ENCODE measurements around the gene TTC27.

Gene TTC27

DNA sequence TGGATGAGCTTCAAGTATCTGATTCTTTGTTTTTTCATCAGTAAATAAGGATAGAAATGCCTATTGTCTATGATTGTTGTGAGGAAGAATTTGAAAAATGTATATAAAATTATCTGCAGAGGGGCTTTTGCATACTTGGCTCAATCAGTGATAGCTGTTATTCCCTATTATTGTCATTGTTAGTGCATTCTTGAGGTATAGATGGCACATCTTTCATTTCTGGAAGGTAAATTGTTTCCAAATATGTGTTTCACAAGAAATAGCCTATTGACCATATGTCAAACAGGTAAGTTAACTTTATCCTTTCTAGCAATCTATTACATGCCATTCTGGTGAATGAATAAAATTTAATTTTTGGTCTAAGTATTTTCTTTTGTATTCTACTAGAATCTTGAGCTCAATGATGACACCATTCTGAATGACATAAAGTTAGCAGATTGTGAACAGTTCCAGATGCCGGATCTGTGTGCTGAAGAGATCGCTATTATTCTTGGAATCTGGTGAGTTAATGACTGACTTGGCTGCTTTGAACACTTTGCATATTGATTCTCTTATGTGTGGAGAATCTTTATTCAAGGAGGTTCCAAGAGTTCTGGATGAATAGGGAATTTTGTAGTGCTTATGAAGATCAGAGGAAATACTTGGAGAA, 44.2 kb downstream of the TTC27 start:
- no peak for DNase-seq

GRCh38 chr2:32678825-32679224, 51.0 kb downstream of the TTC27 start:
- DNase-seq, result no peak

- DNase-seq, result no peak
Measured at GRCh38 chr2:32680942-32681341, 53.1 kb downstream of the TTC27 start.

DNA sequence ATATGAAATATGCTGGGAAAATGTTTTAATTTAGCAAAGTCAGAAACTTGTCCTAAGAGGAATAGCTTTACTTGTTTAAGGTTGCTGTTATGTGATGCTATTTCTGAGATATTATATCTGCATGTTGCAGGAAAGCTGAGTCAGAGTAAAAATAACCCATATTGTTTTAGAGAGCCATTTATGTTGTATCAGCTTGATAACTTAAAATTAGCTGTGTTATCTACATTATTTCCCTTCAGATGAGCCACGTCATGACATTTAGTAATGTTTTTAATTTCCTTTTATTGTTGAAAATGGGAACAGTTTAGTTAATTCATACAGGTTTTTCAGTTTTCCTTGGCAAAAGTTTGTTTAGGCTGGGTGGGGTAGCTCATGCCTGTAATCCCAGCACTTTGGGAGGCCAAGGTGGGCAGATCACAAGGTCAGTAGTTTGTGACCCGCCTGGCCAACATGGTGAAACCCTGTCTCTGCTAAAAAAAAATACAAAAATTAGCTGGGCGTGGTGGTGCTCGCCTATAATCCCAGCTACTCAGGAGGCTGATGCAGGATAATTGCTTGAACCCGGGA, 55.8 kb downstream of the TTC27 start:
- DNase-seq, result no peak

- no peak for DNase-seq
Measured at GRCh38 chr2:32688541-32688940, 60.7 kb downstream of the TTC27 start.

GRCh38 chr2:32691678-32692077, 63.8 kb downstream of the TTC27 start:
- DNase-seq, result no peak

GRCh38 chr2:32696439-32696838, 68.6 kb downstream of the TTC27 start:
- no peak for DNase-seq

- no peak for DNase-seq
Measured at GRCh38 chr2:32697156-32697555, 69.3 kb downstream of the TTC27 start.

DNA sequence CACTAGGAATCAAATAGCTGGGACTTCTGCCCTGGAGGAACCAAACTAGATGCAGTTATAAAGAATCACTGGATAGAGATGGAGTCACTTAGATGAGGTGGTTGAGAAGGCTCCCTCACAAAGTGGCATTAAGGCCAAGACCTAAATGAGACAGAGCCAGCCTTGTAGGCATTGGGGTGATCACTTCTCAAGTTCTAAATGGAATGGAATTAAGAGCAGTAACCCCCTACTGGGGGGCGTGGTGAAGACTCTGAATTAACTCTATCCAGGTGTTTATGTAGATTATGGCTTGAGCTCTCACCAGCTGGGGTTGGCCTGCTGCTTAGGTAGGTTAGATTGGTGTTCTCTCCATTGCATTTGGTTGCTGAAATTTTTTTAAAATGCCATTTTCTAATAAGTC, 71.3 kb downstream of the TTC27 start:
- DNase-seq, result no peak

- no peak for DNase-seq
Measured at GRCh38 chr2:32701806-32702205, 74.0 kb downstream of the TTC27 start.

GRCh38 chr2:32702303-32703064, 74.6 kb downstream of the TTC27 start:
- no peak for DNase-seq

- no peak for DNase-seq
Measured at GRCh38 chr2:32706815-32707579, 79.1 kb downstream of the TTC27 start.

DNA sequence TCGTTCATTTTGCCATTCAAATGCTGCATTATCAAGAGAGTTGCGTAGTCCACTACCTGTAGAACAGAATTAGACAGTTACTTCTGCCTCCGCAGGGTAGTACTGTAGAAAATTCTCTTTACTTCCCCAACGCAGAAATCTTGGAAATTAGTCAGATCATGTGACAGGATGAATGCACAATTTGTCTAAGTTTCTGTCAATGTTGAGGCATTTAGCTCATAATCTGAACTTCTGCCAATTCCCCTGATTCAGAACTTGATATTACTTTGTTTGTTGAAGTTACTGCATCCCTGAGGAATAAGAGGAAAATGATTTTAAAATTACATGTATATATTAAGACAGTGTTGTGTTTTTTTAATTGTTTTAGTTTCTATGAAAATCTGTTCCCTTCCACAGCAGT, 83.4 kb downstream of the TTC27 start:
- no peak for DNase-seq

DNA sequence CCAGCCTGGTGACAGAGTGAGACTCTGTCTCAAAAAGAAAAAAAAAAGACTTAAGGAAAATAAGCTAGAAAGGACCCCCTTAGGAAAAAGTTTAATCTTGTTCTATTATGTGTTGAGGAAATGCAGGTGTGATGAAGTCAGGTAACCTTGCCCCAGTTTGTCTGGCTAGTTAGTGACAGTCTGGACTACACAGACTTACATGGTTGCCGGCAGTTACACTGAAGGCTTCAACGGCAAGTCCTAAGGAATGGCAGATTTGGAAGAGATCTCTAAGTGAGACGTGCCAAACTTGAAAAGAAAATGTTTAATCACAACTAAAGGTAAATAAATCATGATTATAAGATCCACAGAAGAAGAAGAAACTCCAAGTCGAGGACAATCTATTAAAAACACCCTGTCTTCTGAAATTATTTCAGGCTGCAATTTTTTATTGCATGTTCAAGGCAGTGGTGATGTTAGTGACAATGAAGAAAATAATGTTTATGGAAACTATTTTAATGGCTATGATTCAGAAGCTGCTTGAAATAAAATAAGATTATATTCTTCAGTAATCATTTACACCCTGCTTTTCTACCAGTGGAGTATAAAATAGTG, 84.2 kb downstream of the TTC27 start:
- DNase-seq, result no peak

DNA sequence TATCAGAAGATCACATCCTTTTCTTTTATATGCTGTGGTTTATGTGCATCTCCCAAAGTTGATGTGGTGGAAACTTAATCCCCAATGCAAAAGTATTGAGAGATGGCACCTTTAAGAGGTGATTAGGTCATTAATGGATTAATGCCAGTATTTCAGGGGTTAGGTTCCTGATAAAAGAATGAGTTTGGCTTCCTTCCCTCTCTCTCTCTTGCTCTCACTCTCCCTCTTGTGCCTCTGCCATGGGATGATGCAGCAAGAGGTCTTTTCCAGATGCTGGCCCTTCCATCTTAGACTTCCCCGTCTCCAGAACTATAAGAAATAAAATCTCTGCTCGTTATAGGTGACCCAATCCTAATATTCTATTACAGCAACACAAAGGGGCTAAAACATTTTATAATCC, 85.0 kb downstream of the TTC27 start:
- DNase-seq, result no peak

- no peak for DNase-seq
Measured at GRCh38 chr2:32714521-32714920, 86.7 kb downstream of the TTC27 start.

GRCh38 chr2:32715391-32715841, 87.6 kb downstream of the TTC27 start:
- no peak for DNase-seq

GRCh38 chr2:32715981-32716380, 88.1 kb downstream of the TTC27 start:
- no peak for DNase-seq

- DNase-seq, result no peak
Measured at GRCh38 chr2:32716598-32716997, 88.7 kb downstream of the TTC27 start.

DNA sequence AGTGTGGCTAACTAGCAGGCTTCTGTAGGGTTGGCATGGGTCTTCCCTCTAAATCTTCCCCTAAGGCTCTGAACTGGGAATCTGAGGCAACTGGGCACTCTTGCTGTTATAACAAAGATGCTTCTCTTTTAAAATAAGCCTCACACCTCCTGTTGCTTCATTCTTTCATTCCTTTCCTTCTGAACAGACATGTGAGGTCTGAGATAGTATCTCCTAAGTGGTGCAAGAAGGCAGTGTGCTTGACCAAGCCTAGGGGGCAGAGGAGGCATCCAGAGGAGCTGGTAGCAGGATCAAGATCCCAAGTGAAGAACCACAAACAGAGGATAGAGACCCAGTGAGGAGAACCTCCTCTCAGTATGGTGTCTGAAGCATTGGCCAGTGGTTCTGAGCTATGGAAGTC, 90.9 kb downstream of the TTC27 start:
- DNase-seq, result no peak

- no peak for DNase-seq
Measured at GRCh38 chr2:32719430-32719829, 91.6 kb downstream of the TTC27 start.

- no peak for DNase-seq
Measured at GRCh38 chr2:32719933-32720716, 92.3 kb downstream of the TTC27 start.
